OCI-LY1 (cell line): ENCODE measurements around the gene PRSS38.

ENCODE experiments used
- EZH2 ChIP-seq: fragments of 200-600 bp; sonication (generic), shearing (Covaris generic); IDR thresholded peaks from 2 replicates; pipeline ENCODE4 v1.8.0; 2017; ENCODE audit warnings: borderline replicate concordance, mixed run types, mild to moderate bottlenecking, antibody characterized with exemption, low read length, moderate library complexity, mixed read lengths
- TF ChIP-seq, protein P1 (sequence below): fragments of 200-600 bp; sonication (generic), shearing (Covaris generic); IDR thresholded peaks from 2 replicates; pipeline ENCODE4 v1.5.1; 2017; ENCODE audit warnings: mild to moderate bottlenecking, antibody characterized with exemption, low read length, moderate library complexity, mixed read lengths

DNA sequence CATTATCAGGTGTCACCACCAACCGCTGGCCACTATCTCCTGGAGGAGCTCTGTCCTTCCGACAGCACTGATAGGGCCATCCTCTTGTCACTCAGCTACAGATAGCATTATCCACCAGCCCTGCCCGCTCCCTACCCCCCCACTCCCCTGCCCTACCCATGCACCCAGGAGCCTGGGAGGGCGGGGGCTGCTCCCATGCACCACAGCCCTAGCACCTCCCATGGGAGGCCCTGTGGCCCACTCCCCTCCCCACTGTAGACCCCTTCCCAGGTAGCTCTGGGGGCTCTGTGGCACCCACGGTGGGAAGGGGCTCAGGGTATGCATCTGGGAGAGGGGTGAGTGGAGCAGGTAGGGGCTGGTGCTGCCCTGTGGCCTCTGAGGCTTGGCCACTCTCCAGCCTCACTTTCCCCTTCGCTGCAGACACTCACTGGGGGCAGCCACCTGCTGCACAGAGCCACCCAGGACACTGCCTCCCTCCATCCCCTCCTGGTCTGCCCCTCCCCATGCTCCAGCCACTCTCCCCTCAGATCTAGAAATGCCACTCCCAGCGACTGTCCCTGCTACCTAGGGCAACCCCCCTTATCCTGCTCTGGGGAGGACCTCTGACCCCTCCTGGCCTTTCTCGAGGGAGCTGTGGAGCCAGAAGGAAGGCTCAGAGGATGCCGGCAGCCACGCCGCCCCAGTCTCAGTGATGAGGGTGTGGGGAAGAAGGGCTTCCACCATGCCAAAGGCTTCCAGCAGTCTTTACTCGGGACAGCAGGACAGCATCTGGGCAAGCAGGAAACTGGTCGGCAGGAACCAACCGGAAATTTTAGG lies 73.8 kb downstream of the PRSS38 start:
- TF ChIP-seq, protein P1, sequence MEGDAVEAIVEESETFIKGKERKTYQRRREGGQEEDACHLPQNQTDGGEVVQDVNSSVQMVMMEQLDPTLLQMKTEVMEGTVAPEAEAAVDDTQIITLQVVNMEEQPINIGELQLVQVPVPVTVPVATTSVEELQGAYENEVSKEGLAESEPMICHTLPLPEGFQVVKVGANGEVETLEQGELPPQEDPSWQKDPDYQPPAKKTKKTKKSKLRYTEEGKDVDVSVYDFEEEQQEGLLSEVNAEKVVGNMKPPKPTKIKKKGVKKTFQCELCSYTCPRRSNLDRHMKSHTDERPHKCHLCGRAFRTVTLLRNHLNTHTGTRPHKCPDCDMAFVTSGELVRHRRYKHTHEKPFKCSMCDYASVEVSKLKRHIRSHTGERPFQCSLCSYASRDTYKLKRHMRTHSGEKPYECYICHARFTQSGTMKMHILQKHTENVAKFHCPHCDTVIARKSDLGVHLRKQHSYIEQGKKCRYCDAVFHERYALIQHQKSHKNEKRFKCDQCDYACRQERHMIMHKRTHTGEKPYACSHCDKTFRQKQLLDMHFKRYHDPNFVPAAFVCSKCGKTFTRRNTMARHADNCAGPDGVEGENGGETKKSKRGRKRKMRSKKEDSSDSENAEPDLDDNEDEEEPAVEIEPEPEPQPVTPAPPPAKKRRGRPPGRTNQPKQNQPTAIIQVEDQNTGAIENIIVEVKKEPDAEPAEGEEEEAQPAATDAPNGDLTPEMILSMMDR: no peak
- TF ChIP-seq EZH2: no peak
